GM10248 (cell line): ENCODE data around the gene TOR4A.
"Not testable (repeated sequence)": the region's sequence is repeated elsewhere in the genome, so short reads cannot be mapped to it uniquely, and the experiment has no call there.

Experiments
- CTCF ChIA-PET: fragments of 300-600 bp; sonication (Branson Sonifier 250); formaldehyde crosslinking; extraction: SDS; loops from one replicate; lab custom pipeline; 2021; ENCODE audit warnings: antibody characterized with exemption; lab: Yijun Ruan, JAX
- POLR2A ChIA-PET: fragments of 350-650 bp; sonication (Branson Sonifier 250); formaldehyde crosslinking; extraction: SDS; loops from one replicate; lab custom pipeline; 2020; ENCODE audit warnings: antibody characterized with exemption; lab: Yijun Ruan, JAX
- DNase-seq: peaks from one replicate; pipeline ENCODE4 v3.0.0; 2012; ENCODE audit errors: extremely low spot score
- TF ChIP-seq, protein P1 (sequence below): IDR thresholded peaks from 2 replicates; pipeline ENCODE4 v1.5.1; 2012; ENCODE audit warnings: mild to moderate bottlenecking, low read depth; ENCODE audit errors: extremely low read depth, missing control alignments, control extremely low read depth

The TOR4A gene

DNA sequence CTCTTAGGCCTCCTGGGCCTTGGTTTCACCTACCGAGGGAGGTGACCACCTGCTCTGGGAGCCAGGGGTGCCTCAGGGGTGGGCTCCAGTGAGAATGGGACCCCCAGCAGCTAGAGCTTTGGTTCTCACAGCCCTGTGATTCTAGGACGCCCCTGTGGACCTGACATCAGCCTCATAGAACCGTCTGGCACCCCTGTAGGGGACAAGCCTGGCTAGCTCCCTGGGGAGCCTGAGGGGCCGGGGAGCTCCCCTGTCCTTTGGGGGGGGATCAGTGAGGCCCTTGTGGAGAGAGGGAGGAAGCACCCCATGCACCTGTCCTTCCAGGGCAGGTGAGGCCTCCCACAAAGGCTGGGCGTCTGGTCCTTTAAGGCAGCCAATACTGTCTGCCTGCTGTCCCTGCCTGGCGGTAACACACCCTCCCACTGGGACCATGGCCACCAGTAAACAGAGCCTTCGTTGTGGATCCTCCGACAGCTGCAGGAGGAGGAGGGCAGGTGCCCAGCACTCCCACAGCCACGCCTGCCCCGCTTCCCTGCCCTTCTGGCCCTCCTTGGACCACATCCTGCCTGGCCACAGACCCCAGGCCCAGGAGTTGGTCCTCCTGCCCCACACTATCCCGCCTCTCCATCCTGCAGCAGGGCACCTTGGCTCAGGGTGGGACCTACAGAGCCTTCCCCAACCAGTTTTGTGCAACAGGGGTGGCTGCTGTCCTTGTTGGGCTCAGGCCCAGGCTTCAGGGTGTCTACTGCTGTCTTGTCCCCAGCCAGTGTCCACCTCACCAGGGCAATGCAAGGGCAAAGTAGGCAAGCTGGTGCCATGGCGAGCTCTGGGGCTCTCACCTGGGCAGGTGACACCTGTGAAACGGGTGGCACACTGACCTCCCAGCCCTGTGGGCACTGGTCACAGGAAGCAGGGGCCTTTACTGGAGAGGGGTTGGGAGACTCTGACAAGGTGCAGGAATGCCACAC lies 39.5 kb upstream of the TOR4A start:
- ChIA-PET POLR2A (interaction anchor here (1.4 kb wide), 1 partner anchor 16 kb away, joined by 3 read pairs; no protein-coding TSS in a partner anchor), CTCF (interaction anchor here (1.0 to 8.0 kb wide), 29 partner anchors 7 to 496 kb away, joined by 3 to 92 read pairs (median 10); partner anchors contain the start of genes ANAPC2, CYSRT1, MAN1B1 and NELFB)
- TF ChIP-seq, protein P1, sequence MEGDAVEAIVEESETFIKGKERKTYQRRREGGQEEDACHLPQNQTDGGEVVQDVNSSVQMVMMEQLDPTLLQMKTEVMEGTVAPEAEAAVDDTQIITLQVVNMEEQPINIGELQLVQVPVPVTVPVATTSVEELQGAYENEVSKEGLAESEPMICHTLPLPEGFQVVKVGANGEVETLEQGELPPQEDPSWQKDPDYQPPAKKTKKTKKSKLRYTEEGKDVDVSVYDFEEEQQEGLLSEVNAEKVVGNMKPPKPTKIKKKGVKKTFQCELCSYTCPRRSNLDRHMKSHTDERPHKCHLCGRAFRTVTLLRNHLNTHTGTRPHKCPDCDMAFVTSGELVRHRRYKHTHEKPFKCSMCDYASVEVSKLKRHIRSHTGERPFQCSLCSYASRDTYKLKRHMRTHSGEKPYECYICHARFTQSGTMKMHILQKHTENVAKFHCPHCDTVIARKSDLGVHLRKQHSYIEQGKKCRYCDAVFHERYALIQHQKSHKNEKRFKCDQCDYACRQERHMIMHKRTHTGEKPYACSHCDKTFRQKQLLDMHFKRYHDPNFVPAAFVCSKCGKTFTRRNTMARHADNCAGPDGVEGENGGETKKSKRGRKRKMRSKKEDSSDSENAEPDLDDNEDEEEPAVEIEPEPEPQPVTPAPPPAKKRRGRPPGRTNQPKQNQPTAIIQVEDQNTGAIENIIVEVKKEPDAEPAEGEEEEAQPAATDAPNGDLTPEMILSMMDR = no peak
- DNase-seq = no peak

DNA sequence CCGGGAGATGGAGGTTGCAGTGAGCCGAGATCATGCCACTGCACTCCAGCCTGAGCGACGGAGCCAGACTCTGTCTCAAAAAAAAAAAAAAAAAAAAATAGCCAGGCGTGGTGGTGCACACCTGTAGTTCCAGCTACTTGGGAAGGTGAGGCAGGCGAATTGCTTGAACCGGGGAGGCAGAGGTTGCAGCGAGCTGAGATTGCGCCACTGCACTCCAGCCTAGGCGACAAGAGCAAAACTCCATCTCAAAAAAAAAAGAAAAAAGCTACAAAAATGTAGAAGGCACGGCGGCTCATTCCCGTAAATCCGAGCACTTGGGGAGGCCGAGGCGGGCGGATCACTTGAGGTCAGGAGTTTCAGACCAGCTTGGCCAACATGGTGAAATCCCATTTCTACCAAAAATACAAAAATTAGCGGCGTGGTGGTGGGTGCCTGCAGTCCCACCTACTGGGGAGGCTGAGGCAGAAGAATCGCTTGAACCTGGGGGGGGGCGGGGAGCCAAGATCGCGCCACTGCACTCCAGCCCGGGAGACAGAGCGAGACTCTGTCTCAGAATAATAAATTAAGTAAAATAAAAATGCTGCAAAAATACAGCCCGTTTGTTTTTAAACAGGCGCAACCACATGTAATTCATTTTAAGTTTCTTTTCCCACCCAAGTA lies 37.9 kb upstream of the TOR4A start:
- ChIA-PET CTCF (interaction anchor here (0.8 to 8.0 kb wide), 9 partner anchors 15 to 303 kb away, joined by 3 to 92 read pairs (median 3); partner anchors contain the start of genes CYSRT1, EXD3, LRRC26 and NOXA1), POLR2A (interaction anchor here (0.5 to 6.8 kb wide), 11 partner anchors 8 to 171 kb away, joined by 3 to 124 read pairs (median 9); partner anchors contain the start of genes CYSRT1, MAN1B1, NELFB and NRARP)

DNA sequence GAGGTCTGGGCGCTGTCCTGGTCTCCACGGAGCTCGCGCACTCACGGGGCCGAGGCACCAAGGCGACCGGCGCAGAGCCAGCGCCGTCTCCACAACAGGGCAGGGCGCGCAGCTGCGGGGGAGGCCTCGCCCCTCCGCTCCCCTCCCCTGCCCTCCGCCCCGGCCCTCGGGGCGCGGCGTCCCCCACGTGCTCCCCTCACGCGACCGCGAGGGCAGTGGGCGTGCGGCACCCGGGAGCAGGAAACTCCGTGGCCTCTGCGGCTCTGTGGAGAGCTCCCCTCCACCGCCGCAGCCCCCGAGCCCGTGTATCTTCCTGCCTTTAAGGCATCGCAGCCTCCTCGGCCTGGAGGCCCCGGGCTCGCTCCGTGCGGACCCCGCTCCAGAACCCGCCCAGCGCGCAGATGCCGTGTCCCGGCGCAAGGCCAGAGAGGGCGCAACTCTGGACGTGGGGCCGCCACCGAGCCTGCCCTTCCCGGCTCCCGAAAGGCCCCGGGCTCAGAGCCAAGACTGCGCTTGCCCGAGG lies 37.1 kb upstream of the TOR4A start:
- ChIA-PET CTCF (interaction anchor here (0.8 to 8.0 kb wide), 11 partner anchors 10 to 304 kb away, joined by 3 to 92 read pairs (median 4); partner anchors contain the start of genes CYSRT1, EXD3, LRRC26 and NELFB), POLR2A (interaction anchor here (0.5 to 6.8 kb wide), 43 partner anchors 9 to 293 kb away, joined by 3 to 124 read pairs (median 5); partner anchors contain the start of genes ANAPC2, CYSRT1, EXD3 and MAN1B1)
- TF ChIP-seq, protein P1 = peak; percentile 26
- DNase-seq = peak; percentile 66

More for the DNA sequence above, 37.9 kb upstream of the TOR4A start:
- not testable (repeated sequence) for DNase-seq

DNA sequence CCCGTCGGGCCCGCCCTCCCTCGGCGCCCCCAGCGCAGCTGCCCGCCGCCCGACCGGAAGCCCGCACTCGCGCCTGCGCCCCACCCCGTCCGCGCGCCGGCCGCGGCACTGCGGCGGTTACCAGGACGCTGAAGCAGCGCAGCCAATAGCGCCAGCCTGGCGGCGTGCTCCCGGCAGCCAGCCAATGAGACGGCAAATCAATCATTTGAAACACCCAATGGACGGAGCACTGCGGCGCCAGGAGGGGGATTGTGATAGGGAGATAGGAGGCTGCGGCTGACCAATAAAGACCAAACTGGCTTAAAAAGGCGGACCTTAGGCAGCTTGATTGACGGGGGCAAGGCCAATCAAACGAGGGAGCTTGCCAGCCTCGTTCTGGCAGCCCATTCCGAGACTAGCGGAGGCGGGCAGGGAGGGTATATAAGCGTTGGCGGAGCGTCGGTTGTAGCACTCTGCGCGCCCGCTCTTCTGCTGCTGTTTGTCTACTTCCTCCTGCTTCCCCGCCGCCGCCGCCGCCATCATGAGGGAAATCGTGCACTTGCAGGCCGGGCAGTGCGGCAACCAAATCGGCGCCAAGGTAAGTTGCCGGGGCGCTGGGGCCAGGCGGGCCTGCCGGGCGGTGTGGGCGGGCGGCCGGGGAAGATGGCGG lies 36.6 kb upstream of the TOR4A start, which contains the start of gene TUBB4B:
TSS of gene TUBB4B (plus strand) at position 447 of the 649 bp plus-strand sequence. CDS start at position 521, 74 bp downstream.
- TF ChIP-seq, protein P1 = no peak
- DNase-seq = peak; percentile 99
- ChIA-PET POLR2A (interaction anchor here (0.5 to 6.8 kb wide), 41 partner anchors 9 to 293 kb away, joined by 3 to 124 read pairs (median 5); partner anchors contain the start of genes ANAPC2, CYSRT1, EXD3 and MAN1B1), CTCF (interaction anchor here (0.8 to 8.0 kb wide), 10 partner anchors 11 to 212 kb away, joined by 3 to 92 read pairs (median 4); partner anchors contain the start of genes CYSRT1, EXD3, LRRC26 and NELFB)

DNA sequence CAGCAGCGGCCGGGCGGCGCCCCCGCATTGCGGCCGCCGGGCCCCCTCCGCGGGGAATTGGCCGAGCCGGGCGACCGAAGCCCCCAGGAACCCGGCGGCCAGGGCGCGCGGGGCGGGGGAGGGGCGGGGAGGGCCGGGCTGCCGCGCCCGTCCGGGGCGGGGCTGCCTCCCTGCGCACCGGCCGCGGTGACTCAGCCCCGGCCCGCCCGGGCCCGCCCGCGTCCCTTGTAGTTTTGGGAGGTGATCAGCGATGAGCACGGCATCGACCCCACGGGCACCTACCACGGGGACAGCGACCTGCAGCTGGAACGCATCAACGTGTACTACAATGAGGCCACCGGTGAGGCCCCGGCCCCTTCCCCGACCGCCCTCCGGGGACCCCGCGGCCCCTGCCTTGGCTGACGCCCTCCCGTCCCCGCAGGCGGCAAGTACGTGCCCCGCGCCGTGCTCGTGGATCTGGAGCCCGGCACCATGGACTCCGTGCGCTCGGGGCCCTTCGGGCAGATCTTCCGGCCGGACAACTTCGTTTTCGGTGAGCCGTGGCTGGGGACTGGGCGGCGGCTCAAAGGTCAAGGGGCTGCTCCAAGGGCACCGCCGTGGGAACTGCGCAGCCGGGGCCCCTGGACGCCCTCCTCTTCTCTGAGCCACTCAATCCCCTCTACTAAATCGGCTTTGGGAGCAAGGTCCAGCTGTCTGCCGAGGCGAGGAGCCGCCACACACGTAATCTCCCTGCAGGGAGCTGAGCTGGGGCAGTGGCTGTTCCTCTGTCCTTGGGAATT lies 35.8 kb upstream of the TOR4A start:
- POLR2A ChIA-PET = interaction anchor here (0.8 to 6.8 kb wide), 27 partner anchors 8 to 436 kb away, joined by 3 to 124 read pairs (median 4); partner anchors contain the start of genes CYSRT1, NDOR1, NELFB and RNF224
- peak; percentile 64 for DNase-seq

More for the DNA sequence above, 35.8 kb upstream of the TOR4A start:
- TF ChIP-seq, protein P1 = no peak
- CTCF ChIA-PET = interaction anchor here (0.8 to 8.0 kb wide), 10 partner anchors 12 to 212 kb away, joined by 3 to 92 read pairs (median 4); partner anchors contain the start of genes CYSRT1, NELFB, RNF208 and RNF224
